Sciatic nerve (tissue), 2 donors: ENCODE measurements around the gene AGPAT3. TPM values are rescaled to one million over a fixed set of nuclear protein-coding genes. Genes with fewer than 3 reads are reported as not detected.

Source experiments
- ATAC-seq: fragments of 200-7000 bp; cut with Tn5 transposase; one replicate; pipeline ENCODE4 v1.9.1; 2020; ENCODE audit warnings: mild to moderate bottlenecking, moderate library complexity
- DNase-seq: peaks from one replicate; pipeline ENCODE4 v3.0.0-alpha.2; 2020; ENCODE audit warnings: low spot score
- intact Hi-C: fragments of 100-400 bp; cut with DNase I; formaldehyde crosslinking; loops from one replicate; pipeline ENCODE4 v1.14.2; 2022
- total RNA-seq: library from RNA; stranded (reverse); fragmentation: NEBNext Ultra II Directional; extraction: Animal tissue kit (Norgen Biotek cat#: 25700); gene quantifications from one replicate; pipeline ENCODE4 v1.2.1, GENCODE V29; 2021
- donor health status: DM: no; HTN: no; CAD: no.
- donor health status: DM: no; HTN: no; CAD: no.

Gene AGPAT3
- total RNA-seq, 1 donor from 2014 or later = 51.8 TPM

- no peak for ATAC-seq
- intact Hi-C loops = no loop called here
- no peak for DNase-seq
Measured at GRCh38 chr21:43928222-43929125, 63.5 kb downstream of the AGPAT3 start.

- no peak for ATAC-seq
Measured at GRCh38 chr21:43929217-43929971, 64.4 kb downstream of the AGPAT3 start.

GRCh38 chr21:43930074-43930847, 65.2 kb downstream of the AGPAT3 start:
- no peak for DNase-seq
- ATAC-seq = no peak
- intact Hi-C loops = no loop called here

More at GRCh38 chr21:43929217-43929971, 64.4 kb downstream of the AGPAT3 start:
- DNase-seq = no peak
- intact Hi-C loops = no loop called here

- no peak for DNase-seq
- intact Hi-C loops = no loop called here
- no peak for ATAC-seq
Measured at GRCh38 chr21:43930848-43931375, 65.9 kb downstream of the AGPAT3 start.

- intact Hi-C loops = no loop called here
- ATAC-seq = no peak
- no peak for DNase-seq
Measured at GRCh38 chr21:43931489-43931888, 66.5 kb downstream of the AGPAT3 start.

- DNase-seq (no peak), ATAC-seq (no peak)
- intact Hi-C loops = no loop called here
Measured at GRCh38 chr21:43932005-43932404, 67.0 kb downstream of the AGPAT3 start.

- ATAC-seq = no peak
- intact Hi-C loops = no loop called here
- DNase-seq = no peak
Measured at GRCh38 chr21:43933199-43933598, 68.2 kb downstream of the AGPAT3 start.

- DNase-seq (no peak), ATAC-seq (no peak)
- intact Hi-C loops = no loop called here
Measured at GRCh38 chr21:43933680-43934079, 68.7 kb downstream of the AGPAT3 start.

GRCh38 chr21:43934116-43934515, 69.1 kb downstream of the AGPAT3 start:
- no peak for ATAC-seq
- intact Hi-C loops = no loop called here
- no peak for DNase-seq

- intact Hi-C loops = no loop called here
- DNase-seq (no peak), ATAC-seq (no peak)
Measured at GRCh38 chr21:43934716-43935705, 70.0 kb downstream of the AGPAT3 start.

- intact Hi-C loops = no loop called here
- DNase-seq (no peak), ATAC-seq (peak; percentile 13)
Measured at GRCh38 chr21:43935711-43936110, 70.7 kb downstream of the AGPAT3 start.

GRCh38 chr21:43936247-43936967, 71.4 kb downstream of the AGPAT3 start:
- DNase-seq = no peak
- ATAC-seq = peak; percentile 56
- intact Hi-C loops = no loop called here

GRCh38 chr21:43937051-43937832, 72.2 kb downstream of the AGPAT3 start:
- DNase-seq (no peak), ATAC-seq (no peak)
- intact Hi-C loops = no loop called here

- ATAC-seq = no peak
- intact Hi-C loops = no loop called here
- no peak for DNase-seq
Measured at GRCh38 chr21:43937891-43938309, 72.9 kb downstream of the AGPAT3 start.

- intact Hi-C loops = no loop called here
Measured at GRCh38 chr21:43938751-43939442, 73.9 kb downstream of the AGPAT3 start.

More at GRCh38 chr21:43938751-43939442, 73.9 kb downstream of the AGPAT3 start:
- DNase-seq = peak; percentile 86
- ATAC-seq = peak; percentile 78
